Lower leg skin (tissue), 4 donors: ENCODE measurements around the gene SEC22A. TPM values are rescaled to one million over a fixed set of nuclear protein-coding genes. Genes with fewer than 3 reads are reported as not detected.

Experiments used
- DNase-seq, 2 donors: peaks; one replicate each; pipeline ENCODE4 v3.0.0-alpha.2; 2019; ENCODE audit warnings: low spot score in 2 of 2
- H3K4me3 ChIP-seq: fragments of 200-600 bp; sonication (generic); 2 replicates; pipeline ENCODE4 v1.5.1; 2017; ENCODE audit warnings: mild to moderate bottlenecking, low read depth; ENCODE audit not compliant: poor library complexity, severe bottlenecking
- POLR2A ChIP-seq, 2 donors: fragments of 450-650 bp; IDR thresholded peaks; one replicate each; pipeline ENCODE4 v1.6.1; 2016 to 2017; ENCODE audit warnings: antibody characterized with exemption in 2 of 2, mild to moderate bottlenecking in 1 of 2, moderate library complexity in 1 of 2
- WGBS, 2 donors: methylation state at CpG; one replicate each; pipeline ENCODE4 v1.1.5; 2018; 5-methylcytosine and 5-hydroxymethylcytosine counted together
- intact Hi-C: fragments of 100-400 bp; cut with DNase I; formaldehyde crosslinking; loops from one replicate; pipeline ENCODE4 v1.15.0; 2023; ENCODE audit warnings: low total_unique reads
- total RNA-seq, 4 donors: library from RNA; depleted of rRNA; stranded (reverse); fragments of >200 nt; gene quantifications; one replicate each; pipeline ENCODE4 v1.1.0, GENCODE V29; 2016
- TF ChIP-seq, protein P1 (sequence below), 3 donors: fragments of 450-650 bp; IDR thresholded peaks; one replicate each; pipeline ENCODE4 v1.5.1; 2016; ENCODE audit warnings: antibody characterized with exemption in 3 of 3, mild to moderate bottlenecking in 3 of 3, moderate library complexity in 2 of 3

SEC22A gene
- total RNA-seq, 4 donors from 2014 or later, result 20.4 to 37.4 (median 28.2) TPM

DNA sequence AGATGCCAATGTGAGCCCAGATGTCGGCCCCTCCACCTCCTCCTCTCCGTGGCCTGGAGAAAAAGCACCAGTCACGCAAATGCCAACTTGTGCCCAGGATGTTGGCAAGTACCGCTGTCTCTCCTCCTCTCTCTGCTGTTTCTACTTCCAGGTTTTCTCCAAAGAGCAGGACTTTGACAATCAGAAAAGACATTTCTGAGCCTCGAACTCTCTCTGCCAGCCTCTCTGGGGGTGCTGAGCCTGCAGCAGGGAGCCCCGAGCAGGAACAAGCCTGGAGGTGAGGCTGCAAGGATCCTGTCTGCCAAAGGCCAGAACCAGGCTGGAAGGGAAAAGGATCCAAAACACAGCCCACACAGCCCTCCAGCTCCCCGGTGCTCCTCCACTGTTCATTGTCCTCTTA lies 89.7 kb downstream of the SEC22A start:
- 81 to 82% methylated on average over 7 of the region's 7 CpGs for WGBS, 2 donors
- H3K4me3 ChIP-seq, result no peak overlapping the region
- intact Hi-C loops, result no loop called here
- TF ChIP-seq POLR2A (IDR thresholded peaks at IDR 0.05), result no peak
- TF ChIP-seq, protein P1, sequence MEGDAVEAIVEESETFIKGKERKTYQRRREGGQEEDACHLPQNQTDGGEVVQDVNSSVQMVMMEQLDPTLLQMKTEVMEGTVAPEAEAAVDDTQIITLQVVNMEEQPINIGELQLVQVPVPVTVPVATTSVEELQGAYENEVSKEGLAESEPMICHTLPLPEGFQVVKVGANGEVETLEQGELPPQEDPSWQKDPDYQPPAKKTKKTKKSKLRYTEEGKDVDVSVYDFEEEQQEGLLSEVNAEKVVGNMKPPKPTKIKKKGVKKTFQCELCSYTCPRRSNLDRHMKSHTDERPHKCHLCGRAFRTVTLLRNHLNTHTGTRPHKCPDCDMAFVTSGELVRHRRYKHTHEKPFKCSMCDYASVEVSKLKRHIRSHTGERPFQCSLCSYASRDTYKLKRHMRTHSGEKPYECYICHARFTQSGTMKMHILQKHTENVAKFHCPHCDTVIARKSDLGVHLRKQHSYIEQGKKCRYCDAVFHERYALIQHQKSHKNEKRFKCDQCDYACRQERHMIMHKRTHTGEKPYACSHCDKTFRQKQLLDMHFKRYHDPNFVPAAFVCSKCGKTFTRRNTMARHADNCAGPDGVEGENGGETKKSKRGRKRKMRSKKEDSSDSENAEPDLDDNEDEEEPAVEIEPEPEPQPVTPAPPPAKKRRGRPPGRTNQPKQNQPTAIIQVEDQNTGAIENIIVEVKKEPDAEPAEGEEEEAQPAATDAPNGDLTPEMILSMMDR (IDR thresholded peaks at IDR 0.05), result no peak
- DNase-seq, result no peak

- TF ChIP-seq POLR2A (IDR thresholded peaks at IDR 0.05), result no peak
- TF ChIP-seq, protein P1 (IDR thresholded peaks at IDR 0.05), result no peak
- 71 to 77% methylated on average over 11 to 15 of the region's 15 CpGs for whole genome bisulfite sequencing, 2 donors
- intact Hi-C loops, result no loop called here
- DNase-seq, result peak in 1 of 2 donors; percentile 67
- H3K4me3 ChIP-seq, result no peak overlapping the region
These were observed 90.9 kb downstream of the SEC22A start for GRCh38 chr3:123292321-123293310.

- no peak overlapping the region for H3K4me3 ChIP-seq
- DNase-seq, result no peak
- no peak for TF ChIP-seq POLR2A (IDR thresholded peaks at IDR 0.05)
- TF ChIP-seq, protein P1 (IDR thresholded peaks at IDR 0.05), result no peak
- intact Hi-C loops, result no loop called here
- 94% methylated on average over 13 of the region's 13 CpGs for WGBS, 2 donors
These were observed 92.7 kb downstream of the SEC22A start for GRCh38 chr3:123294296-123294938.

GRCh38 chr3:123295171-123295900 lies 93.6 kb downstream of the SEC22A start:
- TF ChIP-seq, protein P1 (IDR thresholded peaks at IDR 0.05), result no peak
- no peak for TF ChIP-seq POLR2A (IDR thresholded peaks at IDR 0.05)
- H3K4me3 ChIP-seq, result no peak overlapping the region
- intact Hi-C loops, result no loop called here
- DNase-seq, result no peak
- 81 to 87% methylated on average over 7 of the region's 7 CpGs for WGBS, 2 donors

DNA sequence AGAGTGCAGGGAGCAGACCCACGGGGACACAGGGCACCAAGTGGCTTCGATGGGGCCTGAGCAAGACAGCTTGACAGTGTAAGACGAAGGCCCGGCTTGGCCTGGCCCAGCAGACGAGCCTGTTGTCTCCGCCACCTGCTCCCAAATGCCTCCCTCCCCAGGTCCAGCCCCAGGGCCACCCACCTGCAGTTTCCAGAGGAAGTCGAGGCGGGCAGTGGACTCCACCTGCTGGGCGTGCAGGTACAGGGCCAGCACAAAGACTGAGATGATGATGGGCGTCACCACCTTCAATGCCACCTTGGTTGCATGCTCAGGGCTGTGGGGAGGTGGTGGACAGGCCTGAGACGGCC lies 94.1 kb downstream of the SEC22A start:
- DNase-seq, result no peak
- H3K4me3 ChIP-seq, result no peak overlapping the region
- intact Hi-C loops, result no loop called here
- TF ChIP-seq, protein P1 (IDR thresholded peaks at IDR 0.05), result no peak
- no peak for TF ChIP-seq POLR2A (IDR thresholded peaks at IDR 0.05)
- 53 to 72% methylated on average over 4 to 10 of the region's 11 CpGs for WGBS, 2 donors
